ENCODE measurements around the gene HBG1.
"Not testable (repeated sequence)": the region's sequence is repeated elsewhere in the genome, so short reads cannot be mapped to it uniquely, and the experiment has no call there.

Gene HBG1

GRCh38 chr11:5276697-5277096 is 27.0 kb upstream of the HBG1 start:
- FAIRE-seq, result no peak

GRCh38 chr11:5275369-5276110 is 25.9 kb upstream of the HBG1 start:
- FAIRE-seq, result no peak

GRCh38 chr11:5274395-5274794 is 24.7 kb upstream of the HBG1 start:
- FAIRE-seq, result no peak

- no peak for FAIRE-seq
Measured at GRCh38 chr11:5272395-5273017, 22.8 kb upstream of the HBG1 start.

GRCh38 chr11:5269715-5270147 is 20.1 kb upstream of the HBG1 start, which contains the start of gene HBE1:
TSS of gene HBE1 (minus strand) at chr11:5269945. CDS start at chr11:5269890, 55 bp downstream.
- FAIRE-seq, result no peak

- FAIRE-seq, result no peak
Measured at GRCh38 chr11:5267033-5267563, 17.4 kb upstream of the HBG1 start.

GRCh38 chr11:5266609-5267008 is 17.0 kb upstream of the HBG1 start:
- FAIRE-seq, result no peak

- FAIRE-seq, result no peak
Measured at GRCh38 chr11:5265832-5266231, 16.2 kb upstream of the HBG1 start.

- FAIRE-seq, result no peak
Measured at GRCh38 chr11:5258543-5259262, 9.0 kb upstream of the HBG1 start.

- FAIRE-seq, result no peak
Measured at GRCh38 chr11:5257296-5257695, 7.6 kb upstream of the HBG1 start.

GRCh38 chr11:5254646-5255413 is 5.2 kb upstream of the HBG1 start, which contains the start of gene HBG2:
TSS of gene HBG2 (minus strand) at chr11:5254781. CDS start at chr11:5254728, 53 bp downstream.
- FAIRE-seq, result not testable (repeated sequence)

- FAIRE-seq, result not testable (repeated sequence)
Measured at GRCh38 chr11:5254023-5254422, 4.4 kb upstream of the HBG1 start.

- FAIRE-seq, result not testable (repeated sequence)
Measured at GRCh38 chr11:5253440-5253839, 3.8 kb upstream of the HBG1 start.

GRCh38 chr11:5252919-5253265 is 3.2 kb upstream of the HBG1 start:
- FAIRE-seq, result no peak

- FAIRE-seq, result no peak
Measured at GRCh38 chr11:5252192-5252918, 2.7 kb upstream of the HBG1 start.

- FAIRE-seq, result no peak
Measured at GRCh38 chr11:5251746-5252145, 2.1 kb upstream of the HBG1 start.

- no peak for FAIRE-seq
Measured at GRCh38 chr11:5250543-5251204, 1.0 kb upstream of the HBG1 start.

GRCh38 chr11:5248498-5248897 is 1.2 kb downstream of the HBG1 start:
- not testable (repeated sequence) for FAIRE-seq

- FAIRE-seq, result no peak
Measured at GRCh38 chr11:5247472-5248192, 2.0 kb downstream of the HBG1 start.

GRCh38 chr11:5246772-5247471 is 2.7 kb downstream of the HBG1 start:
- FAIRE-seq, result no peak

Data from A204.1 (cell line).